GM12874 (cell line): ENCODE results near the gene GMCL2.
A peak's percentile ranks its signal among the peaks of the same experiment; 100 is the strongest.

Experiments used
- TF ChIP-seq, protein P1 (sequence below): IDR thresholded peaks from 2 replicates; pipeline ENCODE4 v1.5.1; 2011; ENCODE audit warnings: low read depth, mild to moderate bottlenecking, control low read depth, low read length, moderate library complexity; ENCODE audit not compliant: insufficient read depth

Gene GMCL2

GRCh38 chr5:178225174-178225573, 38.0 kb upstream of the GMCL2 start:
- TF ChIP-seq, protein P1, sequence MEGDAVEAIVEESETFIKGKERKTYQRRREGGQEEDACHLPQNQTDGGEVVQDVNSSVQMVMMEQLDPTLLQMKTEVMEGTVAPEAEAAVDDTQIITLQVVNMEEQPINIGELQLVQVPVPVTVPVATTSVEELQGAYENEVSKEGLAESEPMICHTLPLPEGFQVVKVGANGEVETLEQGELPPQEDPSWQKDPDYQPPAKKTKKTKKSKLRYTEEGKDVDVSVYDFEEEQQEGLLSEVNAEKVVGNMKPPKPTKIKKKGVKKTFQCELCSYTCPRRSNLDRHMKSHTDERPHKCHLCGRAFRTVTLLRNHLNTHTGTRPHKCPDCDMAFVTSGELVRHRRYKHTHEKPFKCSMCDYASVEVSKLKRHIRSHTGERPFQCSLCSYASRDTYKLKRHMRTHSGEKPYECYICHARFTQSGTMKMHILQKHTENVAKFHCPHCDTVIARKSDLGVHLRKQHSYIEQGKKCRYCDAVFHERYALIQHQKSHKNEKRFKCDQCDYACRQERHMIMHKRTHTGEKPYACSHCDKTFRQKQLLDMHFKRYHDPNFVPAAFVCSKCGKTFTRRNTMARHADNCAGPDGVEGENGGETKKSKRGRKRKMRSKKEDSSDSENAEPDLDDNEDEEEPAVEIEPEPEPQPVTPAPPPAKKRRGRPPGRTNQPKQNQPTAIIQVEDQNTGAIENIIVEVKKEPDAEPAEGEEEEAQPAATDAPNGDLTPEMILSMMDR: no peak

DNA sequence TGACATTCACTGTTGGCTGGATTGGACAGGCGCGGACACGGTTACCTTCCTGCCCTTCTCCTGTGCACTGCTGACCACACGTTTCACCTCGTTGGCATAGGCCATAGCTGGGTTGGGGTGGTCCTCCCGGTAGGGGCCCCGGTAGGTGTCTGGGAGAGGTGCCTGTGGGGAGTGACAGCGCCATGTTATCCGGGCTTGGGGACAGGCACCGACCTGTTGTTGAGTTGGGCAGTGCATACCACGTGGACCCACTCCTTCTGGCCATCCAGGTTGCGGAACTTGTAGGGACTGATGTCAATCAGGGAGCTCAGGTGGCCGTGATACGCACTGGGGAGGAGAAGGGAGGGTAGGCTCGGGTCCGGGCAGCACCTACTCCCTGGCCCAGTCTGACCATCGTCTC, 37.2 kb upstream of the GMCL2 start:
- TF ChIP-seq, protein P1: no peak

- TF ChIP-seq, protein P1: no peak
Observed at GRCh38 chr5:178223828-178224335, 36.7 kb upstream of the GMCL2 start.

DNA sequence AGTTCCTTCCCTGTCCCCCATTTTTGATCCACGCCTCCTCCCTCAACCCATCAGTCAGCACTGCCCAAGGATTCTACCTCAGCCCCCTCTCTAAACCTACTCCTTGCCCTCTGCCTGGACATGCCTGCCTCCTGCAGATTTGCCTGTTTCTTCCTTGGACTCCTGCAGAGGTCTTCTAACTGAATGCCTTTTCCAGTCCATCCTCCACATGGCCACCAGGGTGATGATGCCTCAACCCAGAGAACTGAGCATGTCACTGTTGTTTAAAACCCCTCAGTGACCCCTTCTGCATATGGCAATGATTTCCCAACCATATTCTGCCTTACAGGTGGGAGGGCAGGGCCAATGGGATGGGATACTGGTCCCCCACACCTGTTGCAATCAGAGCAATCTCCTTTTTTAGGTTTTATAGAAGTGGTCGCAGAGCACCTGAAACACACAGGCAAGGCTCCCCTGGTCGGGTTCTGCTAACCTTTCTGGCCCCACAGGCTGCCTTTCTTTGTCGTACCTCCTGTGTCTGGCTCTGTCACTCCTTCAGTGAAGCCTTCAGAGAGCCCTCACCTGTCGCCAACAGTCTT, 36.1 kb upstream of the GMCL2 start:
- TF ChIP-seq, protein P1: 0 out of 2 replicates have a peak, but pooled peaks have one; percentile 0

- TF ChIP-seq, protein P1: no peak
Observed at GRCh38 chr5:178222292-178222691, 35.1 kb upstream of the GMCL2 start.

DNA sequence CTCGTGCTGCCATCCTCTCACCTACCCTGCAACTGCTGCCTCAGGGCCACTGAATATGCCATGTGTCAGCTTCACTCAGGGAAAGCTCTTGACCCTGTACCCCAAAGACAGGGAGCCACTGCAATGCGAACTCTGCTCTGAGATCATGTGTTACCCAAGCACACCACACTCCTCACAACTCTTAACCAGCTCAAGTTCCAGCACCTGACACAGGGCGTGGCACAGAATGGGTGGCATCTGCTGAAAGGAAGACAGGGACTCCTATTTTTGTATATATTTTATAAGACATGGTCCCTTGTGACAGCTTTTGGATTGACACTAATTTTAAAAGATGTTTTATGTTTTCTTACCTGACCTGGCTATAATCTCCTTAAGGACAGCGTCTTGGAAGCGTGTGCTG, 34.7 kb upstream of the GMCL2 start:
- TF ChIP-seq, protein P1: no peak

- TF ChIP-seq, protein P1: no peak
Observed at GRCh38 chr5:178221282-178221681, 34.1 kb upstream of the GMCL2 start.
